Endothelial cell of umbilical vein (primary cell): ENCODE results near the gene KIFAP3. TPM values are rescaled to one million over a fixed set of nuclear protein-coding genes. Genes with fewer than 3 reads are reported as not detected.

Experiments used
- BruUV-seq: library from RNA; stranded (reverse); fragments of 400-500 nt; replicated peaks from 2 replicates; lab custom pipeline; 2021; lab: Mats Ljungman, UMichigan
- CTCF ChIA-PET: fragments of 300-600, 350-600 bp; sonication (Branson Sonifier 250); formaldehyde crosslinking; loops from one replicate; lab custom pipeline; 2021; ENCODE audit warnings: antibody characterized with exemption, inconsistent platforms; lab: Charles Lee
- POLR2A ChIA-PET: fragments of 300-600, 350-600 bp; sonication (Branson Sonifier 250); formaldehyde crosslinking; loops from one replicate; lab custom pipeline; 2021; ENCODE audit warnings: antibody characterized with exemption, inconsistent platforms; lab: Charles Lee
- DNase-seq: peaks from one replicate; pipeline ENCODE4 v3.0.0-alpha.2; 2011; ENCODE audit warnings: low read depth, low spot score
- FAIRE-seq: peaks from 2 replicates; lab custom pipeline; 2011; peaks lifted over from hg19 to GRCh38; lab: Jason Lieb, UNC
- H2AFZ ChIP-seq: 2 replicates; pipeline ENCODE4 v1.6.0; 2012; ENCODE audit warnings: low read depth, low read length, control low read depth, inconsistent platforms
- H3K27ac ChIP-seq: 2 replicates; pipeline ENCODE4 v1.5.1; 2011; ENCODE audit warnings: low read depth, mild to moderate bottlenecking, control low read depth, low read length, moderate library complexity; ENCODE audit not compliant: insufficient read depth
- H3K27me3 ChIP-seq, 2 experiments: 2 replicates each; pipeline versions ENCODE4 v1.6.0 to v1.6.1; 2011; ENCODE audit warnings: low read length in 2 of 2, mixed read lengths in 1 of 2; ENCODE audit not compliant: control insufficient read depth in 2 of 2, insufficient read depth in 2 of 2
- H3K36me3 ChIP-seq, 2 experiments: 2 replicates in 1 of 2; 3 replicates in 1 of 2; pipeline ENCODE4 v1.5.1; 2011; ENCODE audit warnings: low read length in 2 of 2, mild to moderate bottlenecking in 1 of 2, moderate library complexity in 1 of 2; ENCODE audit not compliant: control insufficient read depth in 2 of 2, insufficient read depth in 2 of 2; ENCODE audit errors: extremely low read depth in 1 of 2
- H3K4me1 ChIP-seq: 3 replicates; pipeline ENCODE4 v1.5.1; 2011; ENCODE audit warnings: mild to moderate bottlenecking, low read length; ENCODE audit not compliant: control insufficient read depth, insufficient read depth; ENCODE audit errors: extremely low read depth
- H3K4me2 ChIP-seq: 2 replicates; pipeline ENCODE4 v1.6.1; 2011; ENCODE audit warnings: low read length, control low read depth, mixed read lengths; ENCODE audit not compliant: insufficient read depth
- H3K4me3 ChIP-seq, 3 experiments: fragments of 200-600 bp in 1 of 3; sonication (generic), shearing (Covaris generic) in 1 of 3; replicated peaks in 1 of 3; 2 replicates each; pipeline ENCODE4 v1.5.1; 2011 to 2016; ENCODE audit warnings: control low read depth in 3 of 3, low read length in 3 of 3, mild to moderate bottlenecking in 2 of 3, inconsistent platforms in 1 of 3, low read depth in 1 of 3, moderate library complexity in 1 of 3; ENCODE audit not compliant: insufficient read depth in 1 of 3
- H3K79me2 ChIP-seq: 2 replicates; pipeline ENCODE4 v1.6.0; 2012; ENCODE audit warnings: low read length, inconsistent platforms; ENCODE audit not compliant: control insufficient read depth, insufficient read depth
- H3K9ac ChIP-seq: replicated peaks from 2 replicates; pipeline ENCODE3; 2011; ENCODE audit warnings: low read length, control low read depth; ENCODE audit not compliant: insufficient read depth; ENCODE audit errors: extremely low read depth
- H3K9me1 ChIP-seq: replicated peaks from 3 replicates; pipeline ENCODE4 v1.6.0; 2011; ENCODE audit warnings: mild to moderate bottlenecking, low read length; ENCODE audit not compliant: control insufficient read depth, insufficient read depth; ENCODE audit errors: extremely low read depth
- H3K9me3 ChIP-seq: replicated peaks from 2 replicates; pipeline ENCODE4 v1.5.1; 2012; ENCODE audit warnings: low read length, inconsistent platforms; ENCODE audit not compliant: control insufficient read depth, insufficient read depth
- H4K20me1 ChIP-seq: replicated peaks from 2 replicates; pipeline ENCODE3; 2011; ENCODE audit warnings: mild to moderate bottlenecking, low read length; ENCODE audit not compliant: control insufficient read depth, insufficient read depth; ENCODE audit errors: extremely low read depth
- EZH2 ChIP-seq: IDR thresholded peaks from 2 replicates; pipeline ENCODE4 v1.6.1; 2012; ENCODE audit warnings: borderline replicate concordance, low read depth, mild to moderate bottlenecking, moderate library complexity, low read length, inconsistent platforms; ENCODE audit not compliant: severe bottlenecking
- FOS ChIP-seq: IDR thresholded peaks from 2 replicates; pipeline ENCODE4 v1.6.1; 2011; ENCODE audit warnings: mild to moderate bottlenecking, low read length, moderate library complexity, borderline replicate concordance; ENCODE audit not compliant: insufficient read depth
- GATA2 ChIP-seq: IDR thresholded peaks from 2 replicates; pipeline ENCODE4 v1.7.0; 2011; ENCODE audit warnings: low read depth, mild to moderate bottlenecking, moderate library complexity, mixed read lengths, low read length; ENCODE audit not compliant: insufficient read length, insufficient read depth
- MYC ChIP-seq: IDR thresholded peaks from one replicate; pipeline ENCODE4 v1.6.1; 2011; ENCODE audit warnings: mild to moderate bottlenecking, low read depth, low read length
- POLR2A ChIP-seq: IDR thresholded peaks from 2 replicates; pipeline ENCODE4 v1.6.1; 2012; ENCODE audit warnings: low read depth, mild to moderate bottlenecking, control low read depth, low read length
- POLR2AphosphoS5 ChIP-seq: IDR thresholded peaks from 2 replicates; pipeline ENCODE4 v1.6.1; 2012; ENCODE audit warnings: low read depth, mild to moderate bottlenecking, control low read depth, low read length, moderate library complexity; ENCODE audit not compliant: insufficient read depth
- dilution Hi-C: fragments of 300-500 bp; cut with MboI; formaldehyde crosslinking; loops from one replicate; pipeline ENCODE4 v1.15.0; 2019; ENCODE audit warnings: low sequenced_read_pairs; ENCODE audit not compliant: extremely low pct_ligation_motif_present
- intact Hi-C: fragments of 100-400 bp; cut with micrococcal nuclease; formaldehyde crosslinking; loops from one replicate; pipeline ENCODE4 v1.10.0; 2022
- polyA plus RNA-seq, 4 experiments: library from polyadenylated mRNA; depleted of rRNA in 3 of 4; stranded (reverse) in 3 of 4; unstranded in 1 of 4; fragments of >200 nt; gene quantifications; 2 replicates each; pipeline versions ENCODE4 v1.2.1 to v1.2.3, GENCODE V29; 2011 to 2012; ENCODE audit warnings: missing spikeins in 1 of 4
- total RNA-seq: library from RNA; stranded (reverse); gene quantifications from 2 replicates; pipeline ENCODE4 v1.2.3, GENCODE V29; 2021
- TF ChIP-seq, protein P1 (sequence below): IDR thresholded peaks from 2 replicates; pipeline ENCODE4 v1.6.1; 2011; ENCODE audit not compliant: insufficient read depth, insufficient read length
- TF ChIP-seq, protein P2 (sequence below), 2 donors: IDR thresholded peaks; 1 replicate in 1 of 2; 2 replicates in 1 of 2; pipeline ENCODE4 v1.5.1; 2011; ENCODE audit warnings: low read length in 2 of 2, mild to moderate bottlenecking in 2 of 2, moderate library complexity in 2 of 2, control low read depth in 1 of 2, inconsistent platforms in 1 of 2, low read depth in 1 of 2; ENCODE audit not compliant: insufficient read depth in 1 of 2; ENCODE audit errors: extremely low read depth in 1 of 2

KIFAP3 gene
- total and polyA plus RNA-seq, 2 donors (not counting 3 experiments of a cell fraction or from before 2014, with no cell fraction given), result 6.4 to 17.5 TPM

- BruUV-seq, result no TSS peak
- POLR2A ChIA-PET, result no interaction called here
- H3K4me2 ChIP-seq, result no peak overlapping the region
- TF ChIP-seq FOS, result no peak
- no peak for TF ChIP-seq MYC
- no peak for TF ChIP-seq POLR2AphosphoS5
- no peak overlapping the region for H3K4me3 ChIP-seq
- H3K9me1 ChIP-seq, result no peaks in the 10 kb centered on the region
- no peak overlapping the region for H2AFZ ChIP-seq
- H3K27me3 ChIP-seq, result peaks cover 27 to 38% of the 10 kb centered on the region in 2 experiments
- no peaks in the 10 kb centered on the region for H3K79me2 ChIP-seq
- FAIRE-seq (no peak), DNase-seq (no peak)
- H3K9me3 ChIP-seq, result no peaks in the 10 kb centered on the region
- no peaks in the 10 kb centered on the region for H4K20me1 ChIP-seq
- dilution Hi-C loops, result no loop called here
- H3K27ac ChIP-seq, result no peak overlapping the region
- CTCF ChIA-PET, result interaction anchor here (0.8 kb wide), 1 partner anchor 12 kb away, joined by 3 read pairs; no protein-coding TSS in a partner anchor
- H3K4me1 ChIP-seq, result peaks cover 9% of the 10 kb centered on the region
- H3K9ac ChIP-seq, result no peak overlapping the region
- no peaks in the 10 kb centered on the region for H3K36me3 ChIP-seq
- intact Hi-C loops, result no loop called here
These were observed 174.8 kb downstream of the KIFAP3 start for GRCh38 chr1:169899519-169900217.

DNA sequence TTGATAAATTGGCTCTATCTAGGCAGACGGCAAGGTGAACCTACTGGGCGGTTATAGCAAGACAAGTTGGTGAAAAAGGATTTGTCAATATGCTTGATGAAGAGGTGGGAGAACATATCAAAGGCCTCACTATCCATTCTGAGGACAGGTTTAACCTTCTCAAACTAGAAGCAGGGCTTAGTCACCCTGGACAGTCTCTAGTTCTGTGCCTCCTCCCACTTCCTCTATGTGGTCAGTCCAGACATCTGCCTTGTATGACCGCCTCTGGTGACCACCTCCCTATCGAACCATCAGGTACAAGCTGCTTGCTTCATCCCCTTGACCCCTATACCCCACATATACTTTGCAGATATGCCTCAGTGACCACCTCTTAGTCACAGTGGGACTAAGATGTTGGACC lies 178.5 kb downstream of the KIFAP3 start:
- dilution Hi-C loops, result no loop called here
- H3K79me2 ChIP-seq, result peaks cover 17% of the 10 kb centered on the region

More for the DNA sequence above, 178.5 kb downstream of the KIFAP3 start:
- no peak for DNase-seq
- no peaks in the 10 kb centered on the region for H3K36me3 ChIP-seq
- no peak overlapping the region for H2AFZ ChIP-seq
- no peaks in the 10 kb centered on the region for H3K9me3 ChIP-seq
- no peaks in the 10 kb centered on the region for H3K9me1 ChIP-seq
- TF ChIP-seq, protein P1, sequence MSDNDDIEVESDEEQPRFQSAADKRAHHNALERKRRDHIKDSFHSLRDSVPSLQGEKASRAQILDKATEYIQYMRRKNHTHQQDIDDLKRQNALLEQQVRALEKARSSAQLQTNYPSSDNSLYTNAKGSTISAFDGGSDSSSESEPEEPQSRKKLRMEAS, result no peak
- TF ChIP-seq GATA2, result no peak
- no peak for TF ChIP-seq MYC
- TF ChIP-seq EZH2, result no peak
- no peak for TF ChIP-seq FOS
- TF ChIP-seq, protein P2, sequence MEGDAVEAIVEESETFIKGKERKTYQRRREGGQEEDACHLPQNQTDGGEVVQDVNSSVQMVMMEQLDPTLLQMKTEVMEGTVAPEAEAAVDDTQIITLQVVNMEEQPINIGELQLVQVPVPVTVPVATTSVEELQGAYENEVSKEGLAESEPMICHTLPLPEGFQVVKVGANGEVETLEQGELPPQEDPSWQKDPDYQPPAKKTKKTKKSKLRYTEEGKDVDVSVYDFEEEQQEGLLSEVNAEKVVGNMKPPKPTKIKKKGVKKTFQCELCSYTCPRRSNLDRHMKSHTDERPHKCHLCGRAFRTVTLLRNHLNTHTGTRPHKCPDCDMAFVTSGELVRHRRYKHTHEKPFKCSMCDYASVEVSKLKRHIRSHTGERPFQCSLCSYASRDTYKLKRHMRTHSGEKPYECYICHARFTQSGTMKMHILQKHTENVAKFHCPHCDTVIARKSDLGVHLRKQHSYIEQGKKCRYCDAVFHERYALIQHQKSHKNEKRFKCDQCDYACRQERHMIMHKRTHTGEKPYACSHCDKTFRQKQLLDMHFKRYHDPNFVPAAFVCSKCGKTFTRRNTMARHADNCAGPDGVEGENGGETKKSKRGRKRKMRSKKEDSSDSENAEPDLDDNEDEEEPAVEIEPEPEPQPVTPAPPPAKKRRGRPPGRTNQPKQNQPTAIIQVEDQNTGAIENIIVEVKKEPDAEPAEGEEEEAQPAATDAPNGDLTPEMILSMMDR (IDR thresholded peaks at IDR 0.05; ENCODE audit: extremely low read depth in 1 of 2, insufficient read depth in 1 of 2, low read depth in 1 of 2, low read length in 2 of 2), result no peak
- TF ChIP-seq POLR2AphosphoS5, result no peak
- no peak for TF ChIP-seq POLR2A
- no peak overlapping the region for H3K4me3 ChIP-seq
- H3K4me2 ChIP-seq, result no peak overlapping the region
- BruUV-seq, result no TSS peak
- peaks cover 16% of the 10 kb centered on the region for H3K4me1 ChIP-seq
- H3K27ac ChIP-seq, result no peak overlapping the region
- H3K9ac ChIP-seq, result no peak overlapping the region
- POLR2A ChIA-PET, result no interaction called here
- intact Hi-C loops, result no loop called here
- FAIRE-seq, result no peak
- no peaks in the 10 kb centered on the region for H4K20me1 ChIP-seq
- H3K27me3 ChIP-seq, result peaks cover 22 to 38% of the 10 kb centered on the region in 2 experiments
- CTCF ChIA-PET, result interaction anchor here (1.0 to 2.2 kb wide), 3 partner anchors 11 to 179 kb away, joined by 3 to 7 read pairs (median 5); partner anchors contain the start of gene KIFAP3
